ENCODE measurements around the gene GPATCH2. TPM values are rescaled to one million over a fixed set of nuclear protein-coding genes. Genes with fewer than 3 reads are reported as not detected.
"Not testable (repeated sequence)": the region's sequence is repeated elsewhere in the genome, so short reads cannot be mapped to it uniquely, and the experiment has no call there.

GPATCH2 gene
- total RNA-seq, 1 experiment from 2014 or later, result 11.3 TPM

DNA sequence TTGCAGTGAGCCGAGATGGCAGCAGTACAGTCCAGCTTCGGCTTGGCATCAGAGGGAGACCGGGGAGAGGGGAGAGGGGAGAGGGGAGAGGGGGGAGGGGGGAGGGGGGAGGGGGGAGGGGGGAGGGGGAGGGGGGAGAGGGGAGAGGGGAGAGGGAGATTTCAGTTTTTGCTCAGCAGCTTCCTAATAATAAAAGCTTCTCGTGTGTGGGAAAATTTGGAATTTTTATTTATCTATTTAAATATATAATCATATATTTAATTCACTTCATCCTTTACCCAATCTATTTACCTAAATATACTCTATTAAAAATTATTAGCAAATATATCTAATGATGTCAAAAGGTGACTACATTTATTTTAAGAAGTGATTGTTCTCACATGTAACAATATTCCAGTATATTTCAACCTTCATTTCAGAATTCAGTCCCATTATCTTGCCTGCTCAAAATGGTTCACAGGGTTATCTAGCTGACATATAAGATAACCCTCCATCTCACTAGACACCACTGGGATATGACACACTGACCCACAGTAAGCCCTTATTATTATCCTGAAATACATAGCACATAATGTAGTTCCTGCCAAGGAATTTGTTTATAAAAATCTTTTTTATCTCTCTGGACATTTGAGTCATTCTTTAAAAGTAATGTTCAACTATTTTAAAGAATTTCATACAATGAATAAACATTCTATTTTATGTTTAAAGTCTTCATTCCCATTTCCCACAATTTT is 105.9 kb downstream of the GPATCH2 start (continued):
- no peak for TF ChIP-seq EZH2 (IDR thresholded peaks at IDR 0.05)
- TF ChIP-seq CBX3 (IDR thresholded peaks at IDR 0.05; ENCODE audit: low read depth), result no peak
- TF ChIP-seq, protein P1, sequence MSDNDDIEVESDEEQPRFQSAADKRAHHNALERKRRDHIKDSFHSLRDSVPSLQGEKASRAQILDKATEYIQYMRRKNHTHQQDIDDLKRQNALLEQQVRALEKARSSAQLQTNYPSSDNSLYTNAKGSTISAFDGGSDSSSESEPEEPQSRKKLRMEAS (IDR thresholded peaks at IDR 0.05), result no peak
- no peak for TF ChIP-seq POLR2A (IDR thresholded peaks at IDR 0.05; ENCODE audit: borderline replicate concordance, extremely low read depth, insufficient read depth, insufficient read length)

DNA sequence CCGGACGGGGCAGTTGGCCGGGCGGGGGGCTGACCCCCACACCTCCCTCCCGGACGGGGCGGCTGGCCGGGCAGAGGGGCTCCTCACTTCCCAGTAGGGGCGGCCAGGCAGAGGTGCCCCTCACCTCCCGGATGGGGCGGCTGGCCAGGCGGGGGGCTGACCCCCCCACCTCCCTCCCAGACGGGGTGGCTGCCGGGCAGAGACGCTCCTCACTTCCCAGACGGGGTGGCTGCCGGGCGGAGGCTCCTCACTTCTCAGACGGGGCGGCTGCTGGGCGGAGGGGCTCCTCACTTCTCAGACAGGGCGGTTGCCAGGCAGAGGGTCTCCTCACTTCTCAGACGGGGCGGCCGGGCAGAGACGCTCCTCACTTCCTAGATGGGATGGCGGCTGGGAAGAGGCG is 107.0 kb downstream of the GPATCH2 start:
- H3K4me3 ChIP-seq (replicated peaks in 1 of 2; ENCODE audit: low read depth in 1 of 2, low read length in 2 of 2); H3K36me3 ChIP-seq (ENCODE audit: control insufficient read depth in 1 of 2, insufficient read depth in 2 of 2, low read length in 2 of 2); POLR2A ChIA-PET; DNase-seq (ENCODE audit: low read depth, low spot score); H3K9me3 ChIP-seq (ENCODE audit: control insufficient read depth in 1 of 2, insufficient read depth in 1 of 2, low read depth in 1 of 2, low read length in 2 of 2); H3K27ac ChIP-seq (ENCODE audit: low read depth, low read length); RAD21 ChIA-PET (ENCODE audit: low non-redundant PET in 1 of 2, low total read pairs in 2 of 2, uncharacterized antibody in 2 of 2, unreplicated experiment in 2 of 2); H3K9me2 ChIP-seq (ENCODE audit: insufficient read depth); H4K20me1 ChIP-seq (ENCODE audit: insufficient read depth); H2AFZ ChIP-seq (ENCODE audit: low read depth, low read length, poor library complexity, severe bottlenecking); ATAC-seq; BruUV-seq (replicated peaks); H3K9ac ChIP-seq (ENCODE audit: low read length); H3K4me2 ChIP-seq (ENCODE audit: low read length); H3K79me2 ChIP-seq (ENCODE audit: insufficient read depth, low read length); H3K4me1 ChIP-seq (ENCODE audit: control insufficient read depth in 1 of 2, insufficient read depth in 2 of 2, low read length in 2 of 2); intact Hi-C loops (cut with micrococcal nuclease); H3K27me3 ChIP-seq (ENCODE audit: insufficient read depth, low read length); CTCF ChIA-PET: not testable (repeated sequence)

DNA sequence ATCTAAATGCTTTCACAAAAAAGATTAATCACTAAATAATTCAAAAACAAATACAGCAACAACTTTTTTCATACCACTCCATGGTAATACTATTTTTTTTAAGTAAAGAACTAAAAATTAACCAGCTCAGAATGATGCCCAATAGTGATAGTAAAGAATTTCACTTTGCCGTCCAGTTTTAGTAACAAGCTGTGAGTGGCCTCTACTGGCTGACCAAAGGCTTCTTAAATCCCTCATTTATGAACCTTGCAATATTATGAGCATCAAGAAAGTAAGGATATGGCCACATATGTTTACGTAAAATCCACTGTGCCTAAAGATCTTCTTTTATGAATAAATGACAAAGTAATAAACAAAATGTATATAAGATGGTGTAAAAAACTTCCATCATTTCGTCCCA is 108.6 kb downstream of the GPATCH2 start:
- BruUV-seq (replicated peaks), result no TSS peak
- intact Hi-C loops (cut with micrococcal nuclease), result no loop called here
- Histone ChIP-seq H3K27ac (ENCODE audit: low read depth, low read length) (no peak overlapping the region), H3K9ac (ENCODE audit: low read length) (no peak overlapping the region), H3K4me2 (ENCODE audit: low read length) (no peak overlapping the region), H3K79me2 (ENCODE audit: insufficient read depth, low read length) (no peaks in the 10 kb centered on the region), H3K9me3 (ENCODE audit: control insufficient read depth in 1 of 2, insufficient read depth in 1 of 2, low read depth in 1 of 2, low read length in 2 of 2) (no peaks in the 10 kb centered on the region), H3K4me1 (ENCODE audit: control insufficient read depth in 1 of 2, insufficient read depth in 2 of 2, low read length in 2 of 2) (no peaks in the 10 kb centered on the region), H3K36me3 (ENCODE audit: control insufficient read depth in 1 of 2, insufficient read depth in 2 of 2, low read length in 2 of 2) (no peaks in the 10 kb centered on the region), H2AFZ (ENCODE audit: low read depth, low read length, poor library complexity, severe bottlenecking) (no peak overlapping the region), H3K27me3 (ENCODE audit: insufficient read depth, low read length) (no peaks in the 10 kb centered on the region), H3K4me3 (replicated peaks in 1 of 2; ENCODE audit: low read depth in 1 of 2, low read length in 2 of 2) (no peak overlapping the region), H4K20me1 (ENCODE audit: insufficient read depth) (no peaks in the 10 kb centered on the region), H3K9me2 (ENCODE audit: insufficient read depth) (no peaks in the 10 kb centered on the region)
- ChIA-PET POLR2A (no interaction called here), CTCF (no interaction called here), RAD21 (ENCODE audit: low non-redundant PET in 1 of 2, low total read pairs in 2 of 2, uncharacterized antibody in 2 of 2, unreplicated experiment in 2 of 2) (no interaction called here)
- ATAC-seq, result no peak
- TF ChIP-seq, protein P2, sequence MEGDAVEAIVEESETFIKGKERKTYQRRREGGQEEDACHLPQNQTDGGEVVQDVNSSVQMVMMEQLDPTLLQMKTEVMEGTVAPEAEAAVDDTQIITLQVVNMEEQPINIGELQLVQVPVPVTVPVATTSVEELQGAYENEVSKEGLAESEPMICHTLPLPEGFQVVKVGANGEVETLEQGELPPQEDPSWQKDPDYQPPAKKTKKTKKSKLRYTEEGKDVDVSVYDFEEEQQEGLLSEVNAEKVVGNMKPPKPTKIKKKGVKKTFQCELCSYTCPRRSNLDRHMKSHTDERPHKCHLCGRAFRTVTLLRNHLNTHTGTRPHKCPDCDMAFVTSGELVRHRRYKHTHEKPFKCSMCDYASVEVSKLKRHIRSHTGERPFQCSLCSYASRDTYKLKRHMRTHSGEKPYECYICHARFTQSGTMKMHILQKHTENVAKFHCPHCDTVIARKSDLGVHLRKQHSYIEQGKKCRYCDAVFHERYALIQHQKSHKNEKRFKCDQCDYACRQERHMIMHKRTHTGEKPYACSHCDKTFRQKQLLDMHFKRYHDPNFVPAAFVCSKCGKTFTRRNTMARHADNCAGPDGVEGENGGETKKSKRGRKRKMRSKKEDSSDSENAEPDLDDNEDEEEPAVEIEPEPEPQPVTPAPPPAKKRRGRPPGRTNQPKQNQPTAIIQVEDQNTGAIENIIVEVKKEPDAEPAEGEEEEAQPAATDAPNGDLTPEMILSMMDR (IDR thresholded peaks at IDR 0.05 in 2 of 3, conservative IDR thresholded peaks at IDR 0.05 in 1 of 3; ENCODE audit: borderline replicate concordance in 1 of 3, insufficient read depth in 1 of 3, low read depth in 2 of 3, low read length in 2 of 3), result no peak
- TF ChIP-seq, protein P3, sequence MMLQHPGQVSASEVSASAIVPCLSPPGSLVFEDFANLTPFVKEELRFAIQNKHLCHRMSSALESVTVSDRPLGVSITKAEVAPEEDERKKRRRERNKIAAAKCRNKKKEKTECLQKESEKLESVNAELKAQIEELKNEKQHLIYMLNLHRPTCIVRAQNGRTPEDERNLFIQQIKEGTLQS (IDR thresholded peaks at IDR 0.05), result no peak
- TF ChIP-seq POLR2A (IDR thresholded peaks at IDR 0.05; ENCODE audit: borderline replicate concordance, extremely low read depth, insufficient read depth, insufficient read length) (no peak), EZH2phosphoT487 (IDR thresholded peaks at IDR 0.05; ENCODE audit: borderline replicate concordance) (no peak), SRF (IDR thresholded peaks at IDR 0.05; ENCODE audit: low read depth) (no peak), CBX3 (IDR thresholded peaks at IDR 0.05; ENCODE audit: low read depth) (no peak), EZH2 (IDR thresholded peaks at IDR 0.05) (no peak)
- TF ChIP-seq, protein P1 (IDR thresholded peaks at IDR 0.05), result no peak
- no peak for DNase-seq (ENCODE audit: low read depth, low spot score)
